ENCODE measurements around the gene RFX1. TPM values are rescaled to one million over a fixed set of nuclear protein-coding genes. Genes with fewer than 3 reads are reported as not detected.
"Not testable (repeated sequence)": the region's sequence is repeated elsewhere in the genome, so short reads cannot be mapped to it uniquely, and the experiment has no call there.

The RFX1 gene
- total RNA-seq, 2 donors from 2014 or later, result 9.2 to 12.7 TPM

DNA sequence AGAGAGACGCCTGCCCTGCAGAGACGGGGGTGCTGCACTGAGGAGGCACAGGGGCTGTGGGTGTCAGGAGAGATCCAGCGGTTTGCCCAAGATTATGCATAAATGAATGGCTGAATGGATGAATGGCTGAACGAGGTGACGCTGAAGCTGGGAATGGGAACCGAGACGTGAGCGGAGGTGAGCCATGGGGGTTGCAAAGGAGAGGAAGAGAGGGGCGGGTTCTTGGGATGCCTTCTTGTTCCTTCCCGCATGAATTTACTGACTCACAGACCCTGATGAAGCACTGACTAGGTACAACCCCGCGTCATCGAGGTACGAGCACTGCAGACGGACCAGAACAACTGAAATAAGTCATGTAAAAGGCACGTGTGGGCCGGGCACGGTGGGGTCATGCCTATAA lies 37.1 kb downstream of the RFX1 start:
- no peak overlapping the region for H3K27ac ChIP-seq
- intact Hi-C loops (cut with DNase I), result no loop called here
- H3K4me1 ChIP-seq (replicated peaks), result no peaks in the 10 kb centered on the region
- peaks cover 8 to 28% of the 10 kb centered on the region in 2 donors for H3K36me3 ChIP-seq
- H3K4me3 ChIP-seq, result no peak overlapping the region
- TF ChIP-seq POLR2AphosphoS5 (IDR thresholded peaks at IDR 0.05) (no peak), POLR2A (IDR thresholded peaks at IDR 0.05) (no peak)
- TF ChIP-seq, protein P1, sequence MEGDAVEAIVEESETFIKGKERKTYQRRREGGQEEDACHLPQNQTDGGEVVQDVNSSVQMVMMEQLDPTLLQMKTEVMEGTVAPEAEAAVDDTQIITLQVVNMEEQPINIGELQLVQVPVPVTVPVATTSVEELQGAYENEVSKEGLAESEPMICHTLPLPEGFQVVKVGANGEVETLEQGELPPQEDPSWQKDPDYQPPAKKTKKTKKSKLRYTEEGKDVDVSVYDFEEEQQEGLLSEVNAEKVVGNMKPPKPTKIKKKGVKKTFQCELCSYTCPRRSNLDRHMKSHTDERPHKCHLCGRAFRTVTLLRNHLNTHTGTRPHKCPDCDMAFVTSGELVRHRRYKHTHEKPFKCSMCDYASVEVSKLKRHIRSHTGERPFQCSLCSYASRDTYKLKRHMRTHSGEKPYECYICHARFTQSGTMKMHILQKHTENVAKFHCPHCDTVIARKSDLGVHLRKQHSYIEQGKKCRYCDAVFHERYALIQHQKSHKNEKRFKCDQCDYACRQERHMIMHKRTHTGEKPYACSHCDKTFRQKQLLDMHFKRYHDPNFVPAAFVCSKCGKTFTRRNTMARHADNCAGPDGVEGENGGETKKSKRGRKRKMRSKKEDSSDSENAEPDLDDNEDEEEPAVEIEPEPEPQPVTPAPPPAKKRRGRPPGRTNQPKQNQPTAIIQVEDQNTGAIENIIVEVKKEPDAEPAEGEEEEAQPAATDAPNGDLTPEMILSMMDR (IDR thresholded peaks at IDR 0.05), result no peak
- no peaks in the 10 kb centered on the region for H3K27me3 ChIP-seq (replicated peaks; ENCODE audit: insufficient read depth)
- WGBS, result 89% methylated on average over 18 of the region's 18 CpGs
- H3K9me3 ChIP-seq, result no peaks in the 10 kb centered on the region
- no peak for DNase-seq (ENCODE audit: low spot score)

DNA sequence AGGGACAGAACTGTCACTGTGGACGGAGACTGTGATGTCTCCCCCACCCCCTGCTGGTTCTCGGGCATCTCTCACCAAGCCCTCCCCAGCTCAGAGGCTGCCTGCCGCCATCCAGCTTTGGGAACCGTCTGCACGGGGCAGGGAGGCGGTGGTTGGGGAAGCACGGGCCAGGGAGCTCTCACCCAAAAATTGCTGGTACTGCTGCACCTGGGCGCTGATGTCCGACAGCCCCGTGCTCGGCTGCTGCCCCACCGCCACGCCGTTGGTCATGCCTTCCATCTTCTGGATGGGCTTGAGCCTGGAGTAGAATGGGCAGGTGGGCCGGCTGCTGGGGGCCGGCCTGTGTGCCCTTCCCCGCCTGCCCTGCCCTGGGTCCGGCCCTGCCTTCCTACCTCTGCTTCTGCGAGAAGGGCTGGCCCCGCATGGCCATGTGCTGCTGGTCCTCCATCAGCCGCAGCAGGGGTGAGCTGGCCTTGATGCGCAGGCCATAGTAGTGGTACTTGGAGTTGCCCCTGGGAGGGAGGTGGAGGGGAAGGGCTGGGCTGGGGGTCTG lies 37.7 kb downstream of the RFX1 start:
- no peak for DNase-seq (ENCODE audit: low spot score)
- H3K27me3 ChIP-seq (replicated peaks; ENCODE audit: insufficient read depth), result no peaks in the 10 kb centered on the region
- intact Hi-C loops (cut with DNase I), result no loop called here
- no peaks in the 10 kb centered on the region for H3K4me1 ChIP-seq (replicated peaks)
- no peak overlapping the region for H3K27ac ChIP-seq
- peaks cover 8 to 28% of the 10 kb centered on the region in 2 donors for H3K36me3 ChIP-seq
- TF ChIP-seq, protein P1 (IDR thresholded peaks at IDR 0.05), result no peak
- TF ChIP-seq POLR2AphosphoS5 (IDR thresholded peaks at IDR 0.05) (no peak), POLR2A (IDR thresholded peaks at IDR 0.05) (no peak)
- H3K9me3 ChIP-seq, result no peaks in the 10 kb centered on the region
- no peak overlapping the region for H3K4me3 ChIP-seq
- 91% methylated on average over 20 of the region's 22 CpGs for WGBS

DNA sequence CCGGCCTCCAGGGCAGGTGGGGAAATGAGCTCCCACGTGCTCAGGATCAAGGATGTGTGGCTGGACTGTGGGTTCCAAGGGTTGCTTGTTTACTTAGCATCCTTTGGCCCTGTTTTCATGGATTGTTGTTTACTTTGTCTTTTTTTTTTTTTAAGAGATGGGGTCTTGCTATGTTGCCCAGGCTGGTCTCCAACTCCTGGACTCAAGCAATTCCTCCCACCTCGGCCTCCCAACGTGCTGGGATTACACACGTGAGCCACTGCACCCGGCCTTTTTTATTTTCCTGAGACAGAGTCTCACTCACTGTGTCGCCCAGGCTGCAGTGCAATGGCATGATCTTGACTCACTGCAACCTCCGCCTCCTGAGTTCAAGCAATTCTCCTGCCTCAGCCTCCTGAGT lies 38.9 kb downstream of the RFX1 start:
- H3K9me3 ChIP-seq; intact Hi-C loops (cut with DNase I); H3K4me3 ChIP-seq; H3K27me3 ChIP-seq (replicated peaks; ENCODE audit: insufficient read depth); H3K27ac ChIP-seq; H3K4me1 ChIP-seq (replicated peaks); DNase-seq (ENCODE audit: low spot score): not testable (repeated sequence)
- H3K36me3 ChIP-seq, result peaks cover 8 to 28% of the 10 kb centered on the region in 2 donors
- WGBS, result 92% methylated on average over 8 of the region's 8 CpGs

DNA sequence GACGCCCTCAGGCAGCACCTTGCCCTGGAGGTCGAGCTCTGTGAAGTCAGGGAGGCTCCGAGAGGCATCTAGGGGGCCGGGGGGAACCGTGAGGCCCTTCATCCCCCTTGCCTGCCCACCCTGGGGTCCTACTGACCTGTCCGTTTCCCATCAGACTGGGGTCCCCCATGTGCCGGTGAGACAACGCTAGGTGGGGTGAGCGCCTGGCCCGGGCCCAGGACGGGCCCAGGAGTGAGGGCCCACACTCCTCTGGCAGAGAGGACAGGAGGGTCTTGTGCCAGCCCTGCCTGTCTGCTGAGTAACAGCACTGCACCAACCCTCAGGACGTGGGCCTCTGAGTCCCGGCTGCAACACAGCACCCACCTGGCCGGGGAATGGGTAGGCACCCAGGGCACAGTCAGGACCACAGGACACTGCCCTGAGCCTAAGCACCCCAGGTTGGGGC lies 39.4 kb downstream of the RFX1 start:
- Histone ChIP-seq H3K9me3 (no peaks in the 10 kb centered on the region), H3K4me1 (replicated peaks) (no peaks in the 10 kb centered on the region), H3K27me3 (replicated peaks; ENCODE audit: insufficient read depth) (no peaks in the 10 kb centered on the region), H3K27ac (no peak overlapping the region), H3K4me3 (no peak overlapping the region), H3K36me3 (peaks cover 8 to 28% of the 10 kb centered on the region in 2 donors)
- no peak for DNase-seq (ENCODE audit: low spot score)
- TF ChIP-seq POLR2A (IDR thresholded peaks at IDR 0.05) (no peak), POLR2AphosphoS5 (IDR thresholded peaks at IDR 0.05) (no peak)
- TF ChIP-seq, protein P1 (IDR thresholded peaks at IDR 0.05), result no peak
- intact Hi-C loops (cut with DNase I), result no loop called here
- WGBS, result 96% methylated on average over 10 of the region's 14 CpGs

DNA sequence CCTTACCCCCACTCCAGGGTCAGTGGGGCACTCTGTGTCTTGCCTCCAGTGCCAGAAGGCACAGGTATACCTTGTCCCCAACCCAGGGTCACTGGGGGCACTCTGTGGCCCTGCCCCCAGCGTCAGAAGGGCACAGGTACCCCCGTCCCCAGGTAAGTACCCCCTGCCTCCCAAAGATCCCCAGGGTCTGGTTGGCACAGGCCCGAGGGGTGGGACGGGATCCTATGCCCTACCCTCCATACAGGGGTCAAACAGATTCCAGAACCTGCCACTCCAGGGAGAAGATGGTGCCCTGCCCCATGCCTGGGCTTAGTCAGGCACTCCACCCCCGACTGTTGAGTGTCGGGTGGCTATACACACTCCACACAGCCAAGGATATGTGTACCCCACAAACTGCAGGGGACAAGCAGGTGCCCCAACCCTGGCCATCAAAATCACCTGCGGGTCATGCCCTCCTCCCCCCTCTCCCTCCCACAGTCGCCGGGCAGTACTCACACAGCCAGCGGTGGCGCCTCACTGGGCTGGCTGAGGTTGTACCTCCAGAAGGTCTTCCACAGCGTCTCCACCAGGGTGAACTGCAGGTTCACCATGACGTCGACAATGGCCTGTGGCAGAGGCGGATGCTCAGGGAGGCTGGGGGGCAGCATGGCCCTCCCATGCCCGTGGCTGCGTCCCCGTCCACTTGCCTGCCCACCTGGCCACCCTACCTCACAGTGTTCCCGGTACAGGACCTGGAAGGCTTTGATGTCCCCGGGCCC lies 40.0 kb downstream of the RFX1 start:
- intact Hi-C loops (cut with DNase I), result no loop called here
- WGBS, result 96% methylated on average over 18 of the region's 20 CpGs
- TF ChIP-seq, protein P1 (IDR thresholded peaks at IDR 0.05), result no peak
- TF ChIP-seq POLR2AphosphoS5 (IDR thresholded peaks at IDR 0.05) (no peak), POLR2A (IDR thresholded peaks at IDR 0.05) (no peak)
- Histone ChIP-seq H3K27me3 (replicated peaks; ENCODE audit: insufficient read depth) (no peaks in the 10 kb centered on the region), H3K4me1 (replicated peaks) (no peaks in the 10 kb centered on the region), H3K36me3 (peaks cover 8 to 28% of the 10 kb centered on the region in 2 donors), H3K9me3 (no peaks in the 10 kb centered on the region), H3K27ac (no peak overlapping the region), H3K4me3 (no peak overlapping the region)
- no peak for DNase-seq (ENCODE audit: low spot score)
